Endothelial cell of umbilical vein (primary cell): ENCODE data around the gene ARHGEF10L. TPM values are rescaled to one million over a fixed set of nuclear protein-coding genes. Genes with fewer than 3 reads are reported as not detected.

Experiments used
- BruUV-seq: library from RNA; stranded (reverse); fragments of 400-500 nt; replicated peaks from 2 replicates; lab custom pipeline; 2021; lab: Mats Ljungman, UMichigan
- CTCF ChIA-PET: fragments of 300-600, 350-600 bp; sonication (Branson Sonifier 250); formaldehyde crosslinking; loops from one replicate; lab custom pipeline; 2021; ENCODE audit warnings: antibody characterized with exemption, inconsistent platforms; lab: Charles Lee
- POLR2A ChIA-PET: fragments of 300-600, 350-600 bp; sonication (Branson Sonifier 250); formaldehyde crosslinking; loops from one replicate; lab custom pipeline; 2021; ENCODE audit warnings: antibody characterized with exemption, inconsistent platforms; lab: Charles Lee
- DNase-seq: peaks from one replicate; pipeline ENCODE4 v3.0.0-alpha.2; 2011; ENCODE audit warnings: low read depth, low spot score
- FAIRE-seq: peaks from 2 replicates; lab custom pipeline; 2011; peaks lifted over from hg19 to GRCh38; lab: Jason Lieb, UNC
- H2AFZ ChIP-seq: 2 replicates; pipeline ENCODE4 v1.6.0; 2012; ENCODE audit warnings: low read depth, low read length, control low read depth, inconsistent platforms
- H3K27ac ChIP-seq: 2 replicates; pipeline ENCODE4 v1.5.1; 2011; ENCODE audit warnings: low read depth, mild to moderate bottlenecking, control low read depth, low read length, moderate library complexity; ENCODE audit not compliant: insufficient read depth
- H3K27me3 ChIP-seq, 2 experiments: 2 replicates each; pipeline versions ENCODE4 v1.6.0 to v1.6.1; 2011; ENCODE audit warnings: low read length in 2 of 2, mixed read lengths in 1 of 2; ENCODE audit not compliant: control insufficient read depth in 2 of 2, insufficient read depth in 2 of 2
- H3K36me3 ChIP-seq, 2 experiments: 2 replicates in 1 of 2; 3 replicates in 1 of 2; pipeline ENCODE4 v1.5.1; 2011; ENCODE audit warnings: low read length in 2 of 2, mild to moderate bottlenecking in 1 of 2, moderate library complexity in 1 of 2; ENCODE audit not compliant: control insufficient read depth in 2 of 2, insufficient read depth in 2 of 2; ENCODE audit errors: extremely low read depth in 1 of 2
- H3K4me1 ChIP-seq: 3 replicates; pipeline ENCODE4 v1.5.1; 2011; ENCODE audit warnings: mild to moderate bottlenecking, low read length; ENCODE audit not compliant: control insufficient read depth, insufficient read depth; ENCODE audit errors: extremely low read depth
- H3K4me2 ChIP-seq: 2 replicates; pipeline ENCODE4 v1.6.1; 2011; ENCODE audit warnings: low read length, control low read depth, mixed read lengths; ENCODE audit not compliant: insufficient read depth
- H3K4me3 ChIP-seq, 3 experiments: fragments of 200-600 bp in 1 of 3; sonication (generic), shearing (Covaris generic) in 1 of 3; replicated peaks in 1 of 3; 2 replicates each; pipeline ENCODE4 v1.5.1; 2011 to 2016; ENCODE audit warnings: control low read depth in 3 of 3, low read length in 3 of 3, mild to moderate bottlenecking in 2 of 3, inconsistent platforms in 1 of 3, low read depth in 1 of 3, moderate library complexity in 1 of 3; ENCODE audit not compliant: insufficient read depth in 1 of 3
- H3K79me2 ChIP-seq: 2 replicates; pipeline ENCODE4 v1.6.0; 2012; ENCODE audit warnings: low read length, inconsistent platforms; ENCODE audit not compliant: control insufficient read depth, insufficient read depth
- H3K9ac ChIP-seq: replicated peaks from 2 replicates; pipeline ENCODE3; 2011; ENCODE audit warnings: low read length, control low read depth; ENCODE audit not compliant: insufficient read depth; ENCODE audit errors: extremely low read depth
- H3K9me1 ChIP-seq: replicated peaks from 3 replicates; pipeline ENCODE4 v1.6.0; 2011; ENCODE audit warnings: mild to moderate bottlenecking, low read length; ENCODE audit not compliant: control insufficient read depth, insufficient read depth; ENCODE audit errors: extremely low read depth
- H3K9me3 ChIP-seq: replicated peaks from 2 replicates; pipeline ENCODE4 v1.5.1; 2012; ENCODE audit warnings: low read length, inconsistent platforms; ENCODE audit not compliant: control insufficient read depth, insufficient read depth
- H4K20me1 ChIP-seq: replicated peaks from 2 replicates; pipeline ENCODE3; 2011; ENCODE audit warnings: mild to moderate bottlenecking, low read length; ENCODE audit not compliant: control insufficient read depth, insufficient read depth; ENCODE audit errors: extremely low read depth
- EZH2 ChIP-seq: IDR thresholded peaks from 2 replicates; pipeline ENCODE4 v1.6.1; 2012; ENCODE audit warnings: borderline replicate concordance, low read depth, mild to moderate bottlenecking, moderate library complexity, low read length, inconsistent platforms; ENCODE audit not compliant: severe bottlenecking
- FOS ChIP-seq: IDR thresholded peaks from 2 replicates; pipeline ENCODE4 v1.6.1; 2011; ENCODE audit warnings: mild to moderate bottlenecking, low read length, moderate library complexity, borderline replicate concordance; ENCODE audit not compliant: insufficient read depth
- GATA2 ChIP-seq: IDR thresholded peaks from 2 replicates; pipeline ENCODE4 v1.7.0; 2011; ENCODE audit warnings: low read depth, mild to moderate bottlenecking, moderate library complexity, mixed read lengths, low read length; ENCODE audit not compliant: insufficient read length, insufficient read depth
- JUN ChIP-seq: IDR thresholded peaks from 2 replicates; pipeline ENCODE4 v1.6.1; 2011; ENCODE audit warnings: borderline replicate concordance, low read depth; ENCODE audit not compliant: insufficient read length, insufficient read depth
- MYC ChIP-seq: IDR thresholded peaks from one replicate; pipeline ENCODE4 v1.6.1; 2011; ENCODE audit warnings: mild to moderate bottlenecking, low read depth, low read length
- POLR2A ChIP-seq: IDR thresholded peaks from 2 replicates; pipeline ENCODE4 v1.6.1; 2012; ENCODE audit warnings: low read depth, mild to moderate bottlenecking, control low read depth, low read length
- POLR2AphosphoS5 ChIP-seq: IDR thresholded peaks from 2 replicates; pipeline ENCODE4 v1.6.1; 2012; ENCODE audit warnings: low read depth, mild to moderate bottlenecking, control low read depth, low read length, moderate library complexity; ENCODE audit not compliant: insufficient read depth
- dilution Hi-C: fragments of 300-500 bp; cut with MboI; formaldehyde crosslinking; loops from one replicate; pipeline ENCODE4 v1.15.0; 2019; ENCODE audit warnings: low sequenced_read_pairs; ENCODE audit not compliant: extremely low pct_ligation_motif_present
- intact Hi-C: fragments of 100-400 bp; cut with micrococcal nuclease; formaldehyde crosslinking; loops from one replicate; pipeline ENCODE4 v1.10.0; 2022
- polyA plus RNA-seq, 4 experiments: library from polyadenylated mRNA; depleted of rRNA in 3 of 4; stranded (reverse) in 3 of 4; unstranded in 1 of 4; fragments of >200 nt; gene quantifications; 2 replicates each; pipeline versions ENCODE4 v1.2.1 to v1.2.3, GENCODE V29; 2011 to 2012; ENCODE audit warnings: missing spikeins in 1 of 4
- total RNA-seq: library from RNA; stranded (reverse); gene quantifications from 2 replicates; pipeline ENCODE4 v1.2.3, GENCODE V29; 2021
- TF ChIP-seq, protein P1 (sequence below): IDR thresholded peaks from 2 replicates; pipeline ENCODE4 v1.6.1; 2011; ENCODE audit not compliant: insufficient read depth, insufficient read length
- TF ChIP-seq, protein P2 (sequence below), 2 donors: IDR thresholded peaks; 1 replicate in 1 of 2; 2 replicates in 1 of 2; pipeline ENCODE4 v1.5.1; 2011; ENCODE audit warnings: low read length in 2 of 2, mild to moderate bottlenecking in 2 of 2, moderate library complexity in 2 of 2, control low read depth in 1 of 2, inconsistent platforms in 1 of 2, low read depth in 1 of 2; ENCODE audit not compliant: insufficient read depth in 1 of 2; ENCODE audit errors: extremely low read depth in 1 of 2

Gene ARHGEF10L
- total and polyA plus RNA-seq, 2 donors (not counting 3 experiments of a cell fraction or from before 2014, with no cell fraction given), result 1.9 to 5.2 TPM

DNA sequence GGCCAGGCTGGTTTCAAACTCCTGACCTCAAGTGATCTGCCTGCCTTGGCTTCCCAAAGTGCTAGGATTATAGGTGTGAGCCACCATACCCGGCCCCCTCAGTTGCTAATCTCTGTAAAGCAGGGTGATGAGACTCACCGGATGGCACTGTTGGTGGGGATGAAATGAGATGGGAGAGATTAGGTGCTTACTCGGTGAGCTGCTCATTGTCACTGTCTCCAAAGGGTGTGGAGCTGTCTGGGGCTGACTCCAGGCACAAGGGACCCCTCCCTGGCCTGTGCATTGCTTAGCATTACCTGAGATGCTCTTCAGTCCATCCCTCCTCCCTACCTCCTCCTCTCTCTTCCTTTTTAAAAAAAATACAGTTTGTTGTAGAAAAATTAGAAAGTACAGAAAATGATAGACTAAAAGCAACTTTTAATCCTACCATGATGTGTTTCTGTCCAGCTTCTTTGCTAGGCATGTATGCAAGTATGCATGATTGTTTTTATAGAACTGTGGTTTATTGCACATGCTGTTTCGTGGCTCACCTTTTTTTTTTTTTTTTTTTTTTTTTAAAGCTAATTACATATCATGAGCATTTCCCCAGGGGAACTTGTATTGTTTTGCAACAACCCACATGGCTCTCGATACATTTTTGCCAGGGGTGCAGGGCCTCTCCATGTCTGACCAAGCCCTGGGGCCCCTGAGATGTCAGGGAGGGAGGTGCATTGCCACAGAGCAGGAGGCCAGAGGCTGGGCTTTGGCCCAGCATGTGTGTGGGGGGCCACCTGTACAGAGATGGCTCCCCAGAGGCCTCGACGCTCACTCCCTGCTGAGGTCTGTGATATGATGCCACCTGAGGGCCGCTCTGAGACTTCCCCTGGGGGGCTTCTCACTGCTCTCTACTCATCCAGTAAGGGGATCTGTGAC is 55.4 kb downstream of the ARHGEF10L start:
- DNase-seq, result no peak
- CTCF ChIA-PET, result no interaction called here
- intact Hi-C loops, result no loop called here

More for the DNA sequence above, 55.4 kb downstream of the ARHGEF10L start:
- Histone ChIP-seq H3K79me2 (no peaks in the 10 kb centered on the region), H3K9me1 (no peaks in the 10 kb centered on the region), H3K9ac (no peak overlapping the region), H3K9me3 (no peaks in the 10 kb centered on the region), H3K27ac (no peak overlapping the region), H3K4me2 (no peak overlapping the region), H3K4me3 (no peak overlapping the region), H2AFZ (no peak overlapping the region), H3K36me3 (no peaks in the 10 kb centered on the region), H4K20me1 (no peaks in the 10 kb centered on the region), H3K4me1 (no peaks in the 10 kb centered on the region), H3K27me3 (no peaks in the 10 kb centered on the region)
- FAIRE-seq, result no peak
- TF ChIP-seq MYC (no peak), EZH2 (no peak), POLR2AphosphoS5 (no peak), JUN (no peak), GATA2 (no peak), POLR2A (no peak), FOS (no peak)
- TF ChIP-seq, protein P1, sequence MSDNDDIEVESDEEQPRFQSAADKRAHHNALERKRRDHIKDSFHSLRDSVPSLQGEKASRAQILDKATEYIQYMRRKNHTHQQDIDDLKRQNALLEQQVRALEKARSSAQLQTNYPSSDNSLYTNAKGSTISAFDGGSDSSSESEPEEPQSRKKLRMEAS, result no peak
- TF ChIP-seq, protein P2, sequence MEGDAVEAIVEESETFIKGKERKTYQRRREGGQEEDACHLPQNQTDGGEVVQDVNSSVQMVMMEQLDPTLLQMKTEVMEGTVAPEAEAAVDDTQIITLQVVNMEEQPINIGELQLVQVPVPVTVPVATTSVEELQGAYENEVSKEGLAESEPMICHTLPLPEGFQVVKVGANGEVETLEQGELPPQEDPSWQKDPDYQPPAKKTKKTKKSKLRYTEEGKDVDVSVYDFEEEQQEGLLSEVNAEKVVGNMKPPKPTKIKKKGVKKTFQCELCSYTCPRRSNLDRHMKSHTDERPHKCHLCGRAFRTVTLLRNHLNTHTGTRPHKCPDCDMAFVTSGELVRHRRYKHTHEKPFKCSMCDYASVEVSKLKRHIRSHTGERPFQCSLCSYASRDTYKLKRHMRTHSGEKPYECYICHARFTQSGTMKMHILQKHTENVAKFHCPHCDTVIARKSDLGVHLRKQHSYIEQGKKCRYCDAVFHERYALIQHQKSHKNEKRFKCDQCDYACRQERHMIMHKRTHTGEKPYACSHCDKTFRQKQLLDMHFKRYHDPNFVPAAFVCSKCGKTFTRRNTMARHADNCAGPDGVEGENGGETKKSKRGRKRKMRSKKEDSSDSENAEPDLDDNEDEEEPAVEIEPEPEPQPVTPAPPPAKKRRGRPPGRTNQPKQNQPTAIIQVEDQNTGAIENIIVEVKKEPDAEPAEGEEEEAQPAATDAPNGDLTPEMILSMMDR (IDR thresholded peaks at IDR 0.05; ENCODE audit: extremely low read depth in 1 of 2, insufficient read depth in 1 of 2, low read depth in 1 of 2, low read length in 2 of 2), result no peak
- dilution Hi-C loops, result no loop called here
- POLR2A ChIA-PET, result no interaction called here
- BruUV-seq, result no TSS peak
